Measurements from ENCODE around the gene FAXDC2.

The FAXDC2 gene

GRCh38 chr5:154811653-154812465 is 38.5 kb downstream of the FAXDC2 start:
- Mint-ChIP-seq H3K36me3 (peaks cover 70% of the 10 kb centered on the region), H3K4me3 (no peak overlapping the region), H3K27me3 (no peaks in the 10 kb centered on the region), H3K4me1 (peaks cover 32% of the 10 kb centered on the region), H3K27ac (peak overlapping the region; percentile 68), H3K9me3 (no peaks in the 10 kb centered on the region)
- CTCF ChIA-PET, result interaction anchor here (1.1 kb wide), 3 partner anchors 54 to 162 kb away, joined by 3 to 7 read pairs (median 3); no protein-coding TSS in a partner anchor
- peak; percentile 75 for DNase-seq

GRCh38 chr5:154811239-154811638 is 39.2 kb downstream of the FAXDC2 start:
- Mint-ChIP-seq H3K4me3 (no peak overlapping the region), H3K9me3 (no peaks in the 10 kb centered on the region), H3K27me3 (no peaks in the 10 kb centered on the region), H3K27ac (peak overlapping the region; percentile 42), H3K4me1 (peaks cover 32% of the 10 kb centered on the region), H3K36me3 (peaks cover 68% of the 10 kb centered on the region)
- DNase-seq, result no peak
- CTCF ChIA-PET, result interaction anchor here (1.1 kb wide), 3 partner anchors 53 to 161 kb away, joined by 3 to 7 read pairs (median 3); no protein-coding TSS in a partner anchor

- Mint-ChIP-seq H3K9me3 (no peaks in the 10 kb centered on the region), H3K4me3 (no peak overlapping the region), H3K4me1 (peaks cover 9% of the 10 kb centered on the region), H3K27me3 (no peaks in the 10 kb centered on the region), H3K27ac (no peak overlapping the region), H3K36me3 (peaks cover 61% of the 10 kb centered on the region)
- DNase-seq, result no peak
- CTCF ChIA-PET, result interaction anchor here (1.1 to 1.2 kb wide), 2 partner anchors 11 to 156 kb away, joined by 3 read pairs; no protein-coding TSS in a partner anchor
These were observed 44.2 kb downstream of the FAXDC2 start for GRCh38 chr5:154806176-154806575.

- Mint-ChIP-seq H3K27me3 (no peaks in the 10 kb centered on the region), H3K36me3 (peaks cover 61% of the 10 kb centered on the region), H3K4me3 (no peak overlapping the region), H3K4me1 (peaks cover 21% of the 10 kb centered on the region), H3K9me3 (no peaks in the 10 kb centered on the region), H3K27ac (no peak overlapping the region)
- CTCF ChIA-PET, result no interaction called here
- no peak for DNase-seq
These were observed 48.4 kb downstream of the FAXDC2 start for GRCh38 chr5:154802050-154802449.

- Mint-ChIP-seq H3K4me1 (peaks cover 21% of the 10 kb centered on the region), H3K36me3 (peaks cover 64% of the 10 kb centered on the region), H3K4me3 (no peak overlapping the region), H3K9me3 (no peaks in the 10 kb centered on the region), H3K27me3 (no peaks in the 10 kb centered on the region), H3K27ac (peak overlapping the region; percentile 58)
- CTCF ChIA-PET, result interaction anchor here (0.8 kb wide), 1 partner anchor 151 kb away, joined by 3 read pairs; no protein-coding TSS in a partner anchor
- DNase-seq, result no peak
These were observed 49.3 kb downstream of the FAXDC2 start for GRCh38 chr5:154801083-154801482.

GRCh38 chr5:154800582-154800981 is 49.8 kb downstream of the FAXDC2 start:
- no peaks in the 10 kb centered on the region for H3K9me3 Mint-ChIP-seq
- H3K27me3 Mint-ChIP-seq, result no peaks in the 10 kb centered on the region
- H3K36me3 Mint-ChIP-seq, result peaks cover 64% of the 10 kb centered on the region
- H3K4me1 Mint-ChIP-seq, result peaks cover 21% of the 10 kb centered on the region
- no peak overlapping the region for H3K27ac Mint-ChIP-seq
- no peak for DNase-seq
- no peak overlapping the region for H3K4me3 Mint-ChIP-seq
- CTCF ChIA-PET, result no interaction called here

- no peaks in the 10 kb centered on the region for H3K27me3 Mint-ChIP-seq
- no peak overlapping the region for H3K27ac Mint-ChIP-seq
- no peak overlapping the region for H3K4me3 Mint-ChIP-seq
- H3K4me1 Mint-ChIP-seq, result peaks cover 21% of the 10 kb centered on the region
- no peak for DNase-seq
- peaks cover 62% of the 10 kb centered on the region for H3K36me3 Mint-ChIP-seq
- CTCF ChIA-PET, result no interaction called here
- no peaks in the 10 kb centered on the region for H3K9me3 Mint-ChIP-seq
These were observed 52.6 kb downstream of the FAXDC2 start for GRCh38 chr5:154797762-154798161.

GRCh38 chr5:154795235-154795596 is 55.2 kb downstream of the FAXDC2 start:
- DNase-seq, result no peak
- Mint-ChIP-seq H3K36me3 (peaks cover 56% of the 10 kb centered on the region), H3K4me3 (no peak overlapping the region), H3K9me3 (no peaks in the 10 kb centered on the region), H3K27me3 (no peaks in the 10 kb centered on the region), H3K4me1 (peaks cover 16% of the 10 kb centered on the region), H3K27ac (no peak overlapping the region)
- CTCF ChIA-PET, result interaction anchor here (0.9 kb wide), 1 partner anchor 11 kb away, joined by 3 read pairs; no protein-coding TSS in a partner anchor

GRCh38 chr5:154794525-154795234 is 55.7 kb downstream of the FAXDC2 start:
- H3K27ac Mint-ChIP-seq, result no peak overlapping the region
- H3K4me3 Mint-ChIP-seq, result no peak overlapping the region
- CTCF ChIA-PET, result interaction anchor here (0.9 kb wide), 2 partner anchors 10 to 12 kb away, joined by 3 read pairs; no protein-coding TSS in a partner anchor
- H3K27me3 Mint-ChIP-seq, result no peaks in the 10 kb centered on the region
- peaks cover 53% of the 10 kb centered on the region for H3K36me3 Mint-ChIP-seq
- no peaks in the 10 kb centered on the region for H3K9me3 Mint-ChIP-seq
- peaks cover 14% of the 10 kb centered on the region for H3K4me1 Mint-ChIP-seq
- no peak for DNase-seq

- H3K27me3 Mint-ChIP-seq, result no peaks in the 10 kb centered on the region
- no peak overlapping the region for H3K4me3 Mint-ChIP-seq
- peaks cover 46% of the 10 kb centered on the region for H3K36me3 Mint-ChIP-seq
- no peaks in the 10 kb centered on the region for H3K9me3 Mint-ChIP-seq
- DNase-seq, result no peak
- peak overlapping the region; percentile 34 for H3K27ac Mint-ChIP-seq
- CTCF ChIA-PET, result interaction anchor here (0.9 kb wide), 2 partner anchors 9 to 12 kb away, joined by 3 read pairs; no protein-coding TSS in a partner anchor
- peaks cover 7% of the 10 kb centered on the region for H3K4me1 Mint-ChIP-seq
These were observed 56.5 kb downstream of the FAXDC2 start for GRCh38 chr5:154793599-154794524.

- Mint-ChIP-seq H3K4me1 (peaks cover 25% of the 10 kb centered on the region), H3K4me3 (no peak overlapping the region), H3K27me3 (no peaks in the 10 kb centered on the region), H3K9me3 (no peaks in the 10 kb centered on the region), H3K36me3 (peaks cover 41% of the 10 kb centered on the region), H3K27ac (no peak overlapping the region)
- CTCF ChIA-PET, result no interaction called here
- no peak for DNase-seq
These were observed 58.9 kb downstream of the FAXDC2 start for GRCh38 chr5:154791535-154791934.

GRCh38 chr5:154788212-154788611 is 62.2 kb downstream of the FAXDC2 start:
- CTCF ChIA-PET, result interaction anchor here (1.3 kb wide), 1 partner anchor 11 kb away, joined by 3 read pairs; no protein-coding TSS in a partner anchor
- H3K27ac Mint-ChIP-seq, result peak overlapping the region; percentile 80
- H3K4me3 Mint-ChIP-seq, result no peak overlapping the region
- H3K27me3 Mint-ChIP-seq, result no peaks in the 10 kb centered on the region
- peaks cover 25% of the 10 kb centered on the region for H3K36me3 Mint-ChIP-seq
- DNase-seq, result no peak
- H3K9me3 Mint-ChIP-seq, result no peaks in the 10 kb centered on the region
- H3K4me1 Mint-ChIP-seq, result peaks cover 43% of the 10 kb centered on the region

- peaks cover 44% of the 10 kb centered on the region for H3K4me1 Mint-ChIP-seq
- H3K36me3 Mint-ChIP-seq, result peaks cover 16% of the 10 kb centered on the region
- no peak overlapping the region for H3K4me3 Mint-ChIP-seq
- CTCF ChIA-PET, result no interaction called here
- no peak for DNase-seq
- H3K27me3 Mint-ChIP-seq, result no peaks in the 10 kb centered on the region
- no peaks in the 10 kb centered on the region for H3K9me3 Mint-ChIP-seq
- H3K27ac Mint-ChIP-seq, result no peak overlapping the region
These were observed 64.0 kb downstream of the FAXDC2 start for GRCh38 chr5:154786414-154786813.

Measured in activated naive CD4-positive, alpha-beta T cell treated with anti-CD3 and anti-CD28 coated beads, Interleukin-2, amount 10 ng/mL, durations not matched to agents 7 days and 5 days (primary cell).